ENCODE data around the gene SH3YL1.
A peak's percentile ranks its signal among the peaks of the same experiment; 100 is the strongest.

Gene SH3YL1

GRCh38 chr2:263774-264492 is at the start of gene SH3YL1:
Gene SH3YL1 (minus strand): TSS chr2:264032. CDS start chr2:263984, 48 bp downstream.
- peaks cover 28 to 30% of the 10 kb centered on the region in 2 donors for H3K4me1 ChIP-seq (ENCODE audit: control insufficient read depth in 1 of 2, insufficient read depth in 2 of 2, low read length in 2 of 2)

GRCh38 chr2:310994-311393 is 47.2 kb upstream of the SH3YL1 start:
- H3K36me3 ChIP-seq (ENCODE audit: control insufficient read depth in 1 of 2, insufficient read depth in 2 of 2, low read length in 2 of 2) = no peaks in the 10 kb centered on the region
- no peaks in the 10 kb centered on the region for H3K27me3 ChIP-seq (ENCODE audit: control insufficient read depth in 1 of 2, insufficient read depth in 2 of 2, low read length in 2 of 2)
- no peaks in the 10 kb centered on the region for H3K9me3 ChIP-seq (ENCODE audit: control insufficient read depth in 1 of 2, low read length in 2 of 2)
- no peak overlapping the region for H3K4me3 ChIP-seq (ENCODE audit: low read depth in 1 of 2, low read length in 2 of 2)
- H3K9ac ChIP-seq (ENCODE audit: low read depth in 1 of 2, low read length in 2 of 2) = no peak overlapping the region
- no peaks in the 10 kb centered on the region for H3K4me1 ChIP-seq (ENCODE audit: control insufficient read depth in 1 of 2, insufficient read depth in 2 of 2, low read length in 2 of 2)
- no peak overlapping the region for H3K27ac ChIP-seq (ENCODE audit: low read depth, low read length)

More at GRCh38 chr2:263774-264492, at the start of gene SH3YL1:
- peak within 1 kb of the TSS; percentile 88 to 92 for H3K4me3 ChIP-seq (ENCODE audit: low read depth in 1 of 2, low read length in 2 of 2)
- peak within 1 kb of the TSS; percentile 75 to 92 for H3K9ac ChIP-seq (ENCODE audit: low read depth in 1 of 2, low read length in 2 of 2)
- H3K27me3 ChIP-seq (ENCODE audit: control insufficient read depth in 1 of 2, insufficient read depth in 2 of 2, low read length in 2 of 2) = no peaks in the 10 kb centered on the region
- H3K9me3 ChIP-seq (ENCODE audit: control insufficient read depth in 1 of 2, low read length in 2 of 2) = no peaks in the 10 kb centered on the region
- H3K27ac ChIP-seq (ENCODE audit: low read depth, low read length) = peak within 1 kb of the TSS; percentile 87
- peaks cover 0 to 3% of the 10 kb centered on the region in 2 donors for H3K36me3 ChIP-seq (ENCODE audit: control insufficient read depth in 1 of 2, insufficient read depth in 2 of 2, low read length in 2 of 2)

GRCh38 chr2:309954-310510 is 46.2 kb upstream of the SH3YL1 start:
- no peaks in the 10 kb centered on the region for H3K36me3 ChIP-seq (ENCODE audit: control insufficient read depth in 1 of 2, insufficient read depth in 2 of 2, low read length in 2 of 2)
- no peaks in the 10 kb centered on the region for H3K4me1 ChIP-seq (ENCODE audit: control insufficient read depth in 1 of 2, insufficient read depth in 2 of 2, low read length in 2 of 2)
- no peak overlapping the region for H3K27ac ChIP-seq (ENCODE audit: low read depth, low read length)
- no peaks in the 10 kb centered on the region for H3K27me3 ChIP-seq (ENCODE audit: control insufficient read depth in 1 of 2, insufficient read depth in 2 of 2, low read length in 2 of 2)
- no peak overlapping the region for H3K9ac ChIP-seq (ENCODE audit: low read depth in 1 of 2, low read length in 2 of 2)
- H3K4me3 ChIP-seq (ENCODE audit: low read depth in 1 of 2, low read length in 2 of 2) = no peak overlapping the region
- H3K9me3 ChIP-seq (ENCODE audit: control insufficient read depth in 1 of 2, low read length in 2 of 2) = no peaks in the 10 kb centered on the region

- Histone ChIP-seq H3K9ac (ENCODE audit: low read depth in 1 of 2, low read length in 2 of 2) (no peak overlapping the region), H3K36me3 (ENCODE audit: control insufficient read depth in 1 of 2, insufficient read depth in 2 of 2, low read length in 2 of 2) (no peaks in the 10 kb centered on the region)
Measured at GRCh38 chr2:309148-309953, 45.5 kb upstream of the SH3YL1 start.

GRCh38 chr2:305366-305765 is 41.5 kb upstream of the SH3YL1 start:
- Histone ChIP-seq H3K27ac (ENCODE audit: low read depth, low read length) (no peak overlapping the region), H3K4me3 (ENCODE audit: low read depth in 1 of 2, low read length in 2 of 2) (no peak overlapping the region), H3K27me3 (ENCODE audit: control insufficient read depth in 1 of 2, insufficient read depth in 2 of 2, low read length in 2 of 2) (no peaks in the 10 kb centered on the region), H3K9ac (ENCODE audit: low read depth in 1 of 2, low read length in 2 of 2) (no peak overlapping the region), H3K9me3 (ENCODE audit: control insufficient read depth in 1 of 2, low read length in 2 of 2) (no peaks in the 10 kb centered on the region), H3K4me1 (ENCODE audit: control insufficient read depth in 1 of 2, insufficient read depth in 2 of 2, low read length in 2 of 2) (no peaks in the 10 kb centered on the region), H3K36me3 (ENCODE audit: control insufficient read depth in 1 of 2, insufficient read depth in 2 of 2, low read length in 2 of 2) (no peaks in the 10 kb centered on the region)

More at GRCh38 chr2:309148-309953, 45.5 kb upstream of the SH3YL1 start:
- H3K27me3 ChIP-seq (ENCODE audit: control insufficient read depth in 1 of 2, insufficient read depth in 2 of 2, low read length in 2 of 2) = no peaks in the 10 kb centered on the region
- no peaks in the 10 kb centered on the region for H3K4me1 ChIP-seq (ENCODE audit: control insufficient read depth in 1 of 2, insufficient read depth in 2 of 2, low read length in 2 of 2)
- no peak overlapping the region for H3K4me3 ChIP-seq (ENCODE audit: low read depth in 1 of 2, low read length in 2 of 2)
- H3K27ac ChIP-seq (ENCODE audit: low read depth, low read length) = no peak overlapping the region
- H3K9me3 ChIP-seq (ENCODE audit: control insufficient read depth in 1 of 2, low read length in 2 of 2) = no peaks in the 10 kb centered on the region

- H3K36me3 ChIP-seq (ENCODE audit: control insufficient read depth in 1 of 2, insufficient read depth in 2 of 2, low read length in 2 of 2) = no peaks in the 10 kb centered on the region
- peaks cover 5 to 7% of the 10 kb centered on the region in 2 donors for H3K27me3 ChIP-seq (ENCODE audit: control insufficient read depth in 1 of 2, insufficient read depth in 2 of 2, low read length in 2 of 2)
- no peak overlapping the region for H3K9ac ChIP-seq (ENCODE audit: low read depth in 1 of 2, low read length in 2 of 2)
- no peak overlapping the region for H3K27ac ChIP-seq (ENCODE audit: low read depth, low read length)
- no peaks in the 10 kb centered on the region for H3K4me1 ChIP-seq (ENCODE audit: control insufficient read depth in 1 of 2, insufficient read depth in 2 of 2, low read length in 2 of 2)
- no peak overlapping the region for H3K4me3 ChIP-seq (ENCODE audit: low read depth in 1 of 2, low read length in 2 of 2)
- H3K9me3 ChIP-seq (ENCODE audit: control insufficient read depth in 1 of 2, low read length in 2 of 2) = no peaks in the 10 kb centered on the region
Measured at GRCh38 chr2:296354-296753, 32.5 kb upstream of the SH3YL1 start.

- H3K27me3 ChIP-seq (ENCODE audit: control insufficient read depth in 1 of 2, insufficient read depth in 2 of 2, low read length in 2 of 2) = peaks cover 5 to 16% of the 10 kb centered on the region in 2 donors
- H3K4me1 ChIP-seq (ENCODE audit: control insufficient read depth in 1 of 2, insufficient read depth in 2 of 2, low read length in 2 of 2) = no peaks in the 10 kb centered on the region
- H3K27ac ChIP-seq (ENCODE audit: low read depth, low read length) = no peak overlapping the region
- H3K36me3 ChIP-seq (ENCODE audit: control insufficient read depth in 1 of 2, insufficient read depth in 2 of 2, low read length in 2 of 2) = no peaks in the 10 kb centered on the region
- no peak overlapping the region for H3K9ac ChIP-seq (ENCODE audit: low read depth in 1 of 2, low read length in 2 of 2)
- H3K9me3 ChIP-seq (ENCODE audit: control insufficient read depth in 1 of 2, low read length in 2 of 2) = no peaks in the 10 kb centered on the region
- no peak overlapping the region for H3K4me3 ChIP-seq (ENCODE audit: low read depth in 1 of 2, low read length in 2 of 2)
Measured at GRCh38 chr2:295090-295489, 31.3 kb upstream of the SH3YL1 start.

- Histone ChIP-seq H3K27me3 (ENCODE audit: control insufficient read depth in 1 of 2, insufficient read depth in 2 of 2, low read length in 2 of 2) (peaks cover 0 to 32% of the 10 kb centered on the region in 2 donors), H3K27ac (ENCODE audit: low read depth, low read length) (no peak overlapping the region), H3K9me3 (ENCODE audit: control insufficient read depth in 1 of 2, low read length in 2 of 2) (no peaks in the 10 kb centered on the region), H3K36me3 (ENCODE audit: control insufficient read depth in 1 of 2, insufficient read depth in 2 of 2, low read length in 2 of 2) (no peaks in the 10 kb centered on the region), H3K4me3 (ENCODE audit: low read depth in 1 of 2, low read length in 2 of 2) (peak overlapping the region; percentile 67 to 71), H3K9ac (ENCODE audit: low read depth in 1 of 2, low read length in 2 of 2) (peak overlapping the region; percentile 11 to 15), H3K4me1 (ENCODE audit: control insufficient read depth in 1 of 2, insufficient read depth in 2 of 2, low read length in 2 of 2) (peaks cover 13 to 26% of the 10 kb centered on the region in 2 donors)
Measured at GRCh38 chr2:290090-290722, 26.4 kb upstream of the SH3YL1 start.

GRCh38 chr2:289362-290089 is 25.7 kb upstream of the SH3YL1 start:
- Histone ChIP-seq H3K4me1 (ENCODE audit: control insufficient read depth in 1 of 2, insufficient read depth in 2 of 2, low read length in 2 of 2) (peaks cover 18 to 32% of the 10 kb centered on the region in 2 donors), H3K36me3 (ENCODE audit: control insufficient read depth in 1 of 2, insufficient read depth in 2 of 2, low read length in 2 of 2) (no peaks in the 10 kb centered on the region), H3K4me3 (ENCODE audit: low read depth in 1 of 2, low read length in 2 of 2) (peak overlapping the region; percentile 67 to 71), H3K9ac (ENCODE audit: low read depth in 1 of 2, low read length in 2 of 2) (peak overlapping the region; percentile 11 to 15), H3K27ac (ENCODE audit: low read depth, low read length) (no peak overlapping the region), H3K27me3 (ENCODE audit: control insufficient read depth in 1 of 2, insufficient read depth in 2 of 2, low read length in 2 of 2) (peaks cover 0 to 32% of the 10 kb centered on the region in 2 donors), H3K9me3 (ENCODE audit: control insufficient read depth in 1 of 2, low read length in 2 of 2) (no peaks in the 10 kb centered on the region)
